22Rv1 (cell line): ENCODE measurements around the gene ITK.

Source experiments
- H3K27ac ChIP-seq: fragments of 450-650 bp; 2 replicates; pipeline ENCODE4 v1.5.1; 2017
- ZFX ChIP-seq: fragments of 450-650 bp; IDR thresholded peaks from 2 replicates; pipeline ENCODE4 v1.6.1; 2017; ENCODE audit warnings: antibody characterized with exemption, borderline replicate concordance
- TF ChIP-seq, protein P1 (sequence below): fragments of 450-650 bp; IDR thresholded peaks from 2 replicates; pipeline ENCODE4 v1.5.1; 2017; ENCODE audit warnings: mild to moderate bottlenecking

The ITK gene

DNA sequence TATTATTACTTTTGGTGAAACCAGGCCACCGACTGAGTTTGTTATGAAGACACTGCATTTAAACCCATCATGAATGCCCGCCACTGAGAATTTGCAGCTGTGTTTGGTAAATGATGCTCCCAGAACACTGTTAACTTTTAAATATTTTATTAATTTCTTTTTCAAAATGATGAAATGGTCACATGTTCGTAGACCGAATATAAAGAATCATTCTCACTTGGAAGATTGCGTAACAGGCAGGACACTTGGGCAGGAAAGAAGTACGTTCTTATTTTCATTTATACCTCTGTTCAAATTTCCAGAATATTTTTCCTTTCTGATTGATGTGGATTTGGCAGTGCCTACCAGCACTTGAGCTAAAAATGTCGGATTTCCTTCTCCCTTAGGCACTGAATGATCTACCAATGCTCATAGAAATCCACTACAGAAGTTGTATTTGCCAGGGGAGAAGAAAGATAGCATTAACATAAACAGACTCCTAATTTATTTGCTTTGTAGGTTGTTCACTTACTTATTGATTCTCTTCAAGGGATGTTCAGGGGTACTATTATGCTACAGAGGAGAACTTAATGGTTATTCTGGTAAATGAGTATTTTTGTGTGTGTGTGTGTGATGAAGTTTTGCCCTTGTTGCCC is 99.1 kb downstream of the ITK start:
- TF ChIP-seq, protein P1, sequence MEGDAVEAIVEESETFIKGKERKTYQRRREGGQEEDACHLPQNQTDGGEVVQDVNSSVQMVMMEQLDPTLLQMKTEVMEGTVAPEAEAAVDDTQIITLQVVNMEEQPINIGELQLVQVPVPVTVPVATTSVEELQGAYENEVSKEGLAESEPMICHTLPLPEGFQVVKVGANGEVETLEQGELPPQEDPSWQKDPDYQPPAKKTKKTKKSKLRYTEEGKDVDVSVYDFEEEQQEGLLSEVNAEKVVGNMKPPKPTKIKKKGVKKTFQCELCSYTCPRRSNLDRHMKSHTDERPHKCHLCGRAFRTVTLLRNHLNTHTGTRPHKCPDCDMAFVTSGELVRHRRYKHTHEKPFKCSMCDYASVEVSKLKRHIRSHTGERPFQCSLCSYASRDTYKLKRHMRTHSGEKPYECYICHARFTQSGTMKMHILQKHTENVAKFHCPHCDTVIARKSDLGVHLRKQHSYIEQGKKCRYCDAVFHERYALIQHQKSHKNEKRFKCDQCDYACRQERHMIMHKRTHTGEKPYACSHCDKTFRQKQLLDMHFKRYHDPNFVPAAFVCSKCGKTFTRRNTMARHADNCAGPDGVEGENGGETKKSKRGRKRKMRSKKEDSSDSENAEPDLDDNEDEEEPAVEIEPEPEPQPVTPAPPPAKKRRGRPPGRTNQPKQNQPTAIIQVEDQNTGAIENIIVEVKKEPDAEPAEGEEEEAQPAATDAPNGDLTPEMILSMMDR = no peak
- no peak for TF ChIP-seq ZFX
- no peak overlapping the region for H3K27ac ChIP-seq

DNA sequence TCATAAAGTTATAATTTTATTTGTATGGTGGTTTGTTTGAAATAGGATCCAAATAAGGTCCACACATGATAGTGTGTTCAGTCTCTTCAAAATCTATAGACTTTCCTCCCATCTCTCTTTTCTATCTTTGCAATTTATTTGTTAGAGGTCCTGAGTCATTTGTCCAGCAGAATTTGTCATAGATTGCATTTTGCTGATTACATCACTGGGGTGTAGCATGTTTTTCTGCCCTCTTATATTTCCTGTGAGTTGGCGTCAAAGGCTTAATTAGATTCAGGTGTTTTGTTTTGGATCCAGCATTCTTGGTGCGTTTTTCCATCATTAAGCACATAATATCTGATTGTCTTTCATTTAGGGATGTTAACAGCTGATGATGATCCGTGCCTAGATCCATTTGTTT is 100.3 kb downstream of the ITK start:
- no peak overlapping the region for H3K27ac ChIP-seq
- TF ChIP-seq ZFX = no peak
- TF ChIP-seq, protein P1 = no peak

DNA sequence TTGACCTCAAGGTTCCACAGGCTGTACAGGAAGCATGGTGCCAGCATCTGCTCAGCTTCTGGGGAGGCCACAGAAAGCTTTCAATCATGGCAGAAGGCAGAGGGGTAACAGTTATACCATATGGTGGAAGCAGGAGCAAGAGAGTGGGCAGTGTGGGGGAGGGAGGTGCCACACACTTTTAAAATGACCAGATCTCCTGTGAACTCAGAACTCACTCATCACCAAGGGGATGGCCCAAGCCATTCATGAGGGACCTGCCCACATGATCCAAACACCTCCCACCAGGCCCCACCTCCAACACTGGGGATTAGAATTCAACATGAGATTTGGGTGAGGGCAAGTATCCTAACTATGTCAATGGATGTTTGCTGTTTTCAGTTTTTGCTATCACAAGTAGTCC is 101.5 kb downstream of the ITK start:
- TF ChIP-seq, protein P1 = no peak
- no peak for TF ChIP-seq ZFX
- H3K27ac ChIP-seq = no peak overlapping the region

DNA sequence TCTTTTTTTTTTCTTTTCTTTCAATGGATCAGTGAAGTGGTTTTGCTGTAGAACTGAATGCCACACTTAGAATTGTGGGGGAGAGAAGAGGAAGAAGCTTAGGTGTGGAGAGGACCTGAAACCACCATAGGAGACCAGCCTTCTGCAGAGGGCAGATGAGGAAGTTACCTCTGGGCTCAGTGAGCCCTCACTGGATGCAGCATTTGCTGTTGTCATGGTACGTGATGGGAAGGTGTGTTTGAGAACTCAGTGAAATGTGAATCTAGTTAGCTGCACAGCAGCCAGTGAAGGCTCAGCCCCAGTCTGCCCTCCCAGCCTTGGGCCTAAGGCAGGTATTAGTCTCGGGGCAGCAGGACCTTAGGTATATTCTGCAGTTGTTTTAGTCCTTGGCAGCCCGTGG is 102.8 kb downstream of the ITK start:
- H3K27ac ChIP-seq = no peak overlapping the region
- TF ChIP-seq, protein P1 = no peak
- no peak for TF ChIP-seq ZFX

DNA sequence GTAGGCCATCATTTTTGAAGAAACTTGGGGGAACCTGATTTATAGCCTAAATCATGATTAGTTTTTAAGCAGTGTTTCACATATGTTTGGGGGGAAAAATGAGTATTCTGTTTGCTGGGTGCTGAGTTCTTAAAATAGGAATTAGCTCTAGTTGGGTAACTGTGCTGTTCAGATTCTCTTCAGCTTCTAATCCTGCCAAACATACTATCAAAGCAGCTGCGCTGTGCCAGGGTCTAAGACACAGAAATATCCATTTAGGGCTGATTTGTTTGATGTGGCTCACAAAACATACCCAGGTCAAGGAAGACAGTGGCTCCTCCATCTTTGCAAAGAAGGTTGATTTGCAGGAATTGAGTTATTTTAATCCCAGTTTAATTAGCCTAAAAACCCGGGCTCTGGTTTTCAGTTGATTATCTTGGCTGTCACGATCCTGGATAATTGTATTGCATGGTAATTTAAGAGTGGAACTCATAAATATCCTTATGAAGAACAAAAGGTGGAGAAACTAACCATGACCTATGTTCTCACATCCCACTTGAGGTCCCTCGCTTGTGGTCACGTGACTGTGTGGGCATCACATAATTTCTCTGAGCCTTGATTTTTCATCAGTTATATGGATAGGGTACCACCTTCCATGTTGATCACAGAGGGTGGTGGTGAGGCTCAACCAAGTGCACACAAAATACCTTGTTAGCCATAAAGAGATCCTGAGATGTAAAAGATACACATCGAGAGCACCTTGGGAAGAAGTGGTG is 104.0 kb downstream of the ITK start:
- no peak overlapping the region for H3K27ac ChIP-seq
- no peak for TF ChIP-seq ZFX
- TF ChIP-seq, protein P1 = no peak

DNA sequence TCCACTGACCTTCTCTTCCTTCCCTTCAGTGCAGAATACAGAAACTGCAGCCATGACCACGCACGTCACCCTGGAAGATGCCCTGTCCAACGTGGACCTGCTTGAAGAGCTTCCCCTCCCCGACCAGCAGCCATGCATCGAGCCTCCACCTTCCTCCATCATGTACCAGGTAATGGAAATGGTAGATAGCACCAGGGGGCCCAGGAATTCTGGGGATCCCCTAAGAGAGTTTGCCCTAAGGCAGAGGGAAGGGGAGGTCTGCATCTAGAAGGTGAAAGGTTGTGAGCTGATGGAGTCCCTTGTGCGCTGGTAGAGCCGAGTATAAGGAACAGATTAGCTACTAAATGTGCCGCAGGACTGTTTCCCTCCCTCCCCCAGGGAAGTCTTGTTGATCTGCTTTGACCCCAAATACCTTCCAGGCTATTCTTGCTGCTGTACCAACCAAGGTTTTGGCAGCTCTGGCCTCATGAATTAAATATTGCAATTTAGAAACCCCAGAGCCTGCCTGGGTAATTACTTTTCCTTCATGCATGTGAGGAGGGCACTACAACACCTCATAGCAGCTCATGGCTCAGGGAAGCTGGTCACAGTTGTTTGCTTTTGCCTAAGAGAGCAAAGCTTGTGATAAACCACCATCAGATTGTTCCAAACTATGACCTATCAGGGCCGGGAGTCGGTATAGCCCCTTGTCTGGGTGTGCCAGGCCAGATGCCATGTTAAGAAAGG is 104.8 kb downstream of the ITK start:
- TF ChIP-seq, protein P1 = no peak
- no peak for TF ChIP-seq ZFX
- H3K27ac ChIP-seq = no peak overlapping the region

DNA sequence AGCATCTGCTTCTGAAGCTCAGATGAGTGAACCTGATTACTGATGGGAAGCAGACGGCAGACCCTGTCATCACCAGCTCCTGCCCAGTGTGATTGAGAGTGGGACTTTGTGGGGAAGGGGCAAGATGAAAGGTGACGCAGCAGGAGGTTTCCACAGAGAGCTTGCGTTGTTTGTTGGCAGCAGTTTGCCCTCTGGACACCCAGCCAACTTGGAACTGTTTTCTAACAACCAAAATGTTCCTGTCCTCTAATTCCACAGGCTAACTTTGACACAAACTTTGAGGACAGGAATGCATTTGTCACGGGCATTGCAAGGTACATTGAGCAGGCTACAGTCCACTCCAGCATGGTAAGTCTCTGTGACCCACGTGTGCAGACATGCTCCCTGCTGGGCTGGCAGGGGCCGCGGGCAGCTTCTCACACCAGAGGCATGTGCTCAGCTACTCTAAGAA is 106.1 kb downstream of the ITK start:
- no peak for TF ChIP-seq ZFX
- TF ChIP-seq, protein P1 = no peak
- no peak overlapping the region for H3K27ac ChIP-seq
